PFSK-1 (cell line): ENCODE data around the gene SRL.

Experiments
- FOXP2 ChIP-seq: optimal IDR thresholded peaks from 2 replicates; pipeline ENCODE3; 2011; ENCODE audit warnings: borderline replicate concordance, control low read depth, inconsistent platforms; ENCODE audit not compliant: insufficient read depth; ENCODE audit errors: extremely low read length, extremely low read depth
- POLR2AphosphoS5 ChIP-seq: IDR thresholded peaks from 2 replicates; pipeline ENCODE4 v1.6.1; 2012; ENCODE audit warnings: low read depth, mild to moderate bottlenecking, control low read depth, low read length, moderate library complexity
- SIN3A ChIP-seq: IDR thresholded peaks from 2 replicates; pipeline ENCODE4 v1.6.1; 2012; ENCODE audit warnings: mild to moderate bottlenecking, low read length, moderate library complexity, borderline replicate concordance; ENCODE audit not compliant: insufficient read depth
- TAF1 ChIP-seq: IDR thresholded peaks from 2 replicates; pipeline ENCODE4 v1.6.1; 2012; ENCODE audit warnings: low read length, control low read depth, borderline replicate concordance; ENCODE audit not compliant: insufficient read depth
- TF ChIP-seq, protein P1 (sequence below), 2 experiments: IDR thresholded peaks; 2 replicates each; pipeline versions ENCODE4 v1.6.1 to v1.8.0; 2011 to 2012; ENCODE audit warnings: low read depth in 2 of 2, low read length in 2 of 2, control low read depth in 1 of 2, inconsistent platforms in 1 of 2, mild to moderate bottlenecking in 1 of 2, moderate library complexity in 1 of 2; ENCODE audit not compliant: insufficient read depth in 1 of 2

SRL gene

DNA sequence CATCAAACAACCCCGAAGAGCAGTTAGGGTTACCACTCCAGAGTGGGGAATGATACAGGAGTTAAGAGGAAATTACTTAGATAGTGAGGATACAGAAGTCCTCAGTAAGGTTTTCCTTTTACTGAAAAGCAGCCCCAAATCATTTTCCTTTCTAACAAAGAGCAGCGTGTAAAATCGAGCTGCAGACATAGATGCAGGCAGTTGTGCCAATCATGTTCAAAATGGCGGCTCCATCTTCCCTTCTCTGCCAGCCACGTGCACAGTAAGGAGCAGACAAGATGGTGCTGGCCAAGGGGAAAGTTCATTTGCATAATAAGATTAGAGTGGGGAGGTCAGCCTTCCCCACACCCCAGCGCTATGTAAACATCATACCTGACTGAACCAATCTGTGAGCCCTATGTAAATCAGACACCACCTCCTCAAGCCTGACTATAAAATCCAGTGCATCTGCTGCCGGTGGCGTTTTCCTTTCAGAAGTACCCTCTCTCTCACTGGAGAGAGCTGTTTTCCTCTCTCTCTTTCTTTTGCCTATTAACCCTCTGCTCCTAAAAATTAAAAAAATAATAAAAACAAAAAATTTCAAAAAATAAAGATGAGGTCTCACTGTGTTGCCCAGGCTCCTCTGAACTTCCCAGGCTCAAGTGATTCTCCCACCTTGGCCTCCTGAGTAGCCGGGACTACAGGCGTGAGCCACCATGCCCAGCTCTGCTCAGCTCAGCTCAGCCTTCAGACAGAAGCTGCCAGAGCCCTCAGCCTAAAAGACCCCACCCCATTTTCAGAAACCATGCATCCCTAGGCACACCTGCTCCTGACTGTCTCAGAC is 2.6 kb upstream of the SRL start:
- TF ChIP-seq POLR2AphosphoS5: 0 out of 2 replicates have a peak, but pooled peaks have one; percentile 46
- no peak for TF ChIP-seq FOXP2
- TF ChIP-seq TAF1: peak; percentile 73; the same call in 1 of the 2 replicates

DNA sequence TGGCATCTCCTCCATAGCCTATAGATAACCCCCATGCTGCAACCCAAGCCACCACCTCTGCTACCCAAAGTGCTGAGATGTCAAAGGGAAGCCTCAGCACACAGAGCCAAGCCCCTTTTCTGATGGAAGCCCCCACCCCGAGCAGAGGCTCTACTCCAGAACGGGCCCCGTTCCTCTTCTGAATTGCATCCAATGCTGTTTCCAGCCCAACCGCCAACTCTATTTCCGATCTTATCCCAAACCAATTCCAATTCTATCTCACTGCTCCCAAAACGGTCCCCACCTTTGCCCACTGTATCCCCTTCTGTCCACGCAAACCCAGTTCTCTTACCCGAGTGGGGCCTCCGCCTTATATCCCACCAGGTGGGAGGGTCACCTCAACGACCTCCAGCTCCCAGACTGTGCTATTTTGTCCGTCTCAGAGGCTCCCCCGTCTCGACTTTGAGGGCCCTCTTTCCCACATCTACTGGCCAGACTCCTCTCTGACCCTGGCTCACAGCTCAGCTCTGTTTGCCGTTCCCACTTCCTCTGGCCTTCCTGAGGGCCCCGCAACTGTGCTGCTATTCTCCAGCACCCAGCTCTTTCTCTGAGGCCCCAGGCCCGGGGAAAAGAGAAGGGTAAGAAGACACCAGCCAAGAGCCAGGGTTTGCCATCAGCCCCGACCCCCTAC is 487 bp downstream of the SRL start:
- TF ChIP-seq FOXP2 (no peak), TAF1 (no peak), SIN3A (no peak)

DNA sequence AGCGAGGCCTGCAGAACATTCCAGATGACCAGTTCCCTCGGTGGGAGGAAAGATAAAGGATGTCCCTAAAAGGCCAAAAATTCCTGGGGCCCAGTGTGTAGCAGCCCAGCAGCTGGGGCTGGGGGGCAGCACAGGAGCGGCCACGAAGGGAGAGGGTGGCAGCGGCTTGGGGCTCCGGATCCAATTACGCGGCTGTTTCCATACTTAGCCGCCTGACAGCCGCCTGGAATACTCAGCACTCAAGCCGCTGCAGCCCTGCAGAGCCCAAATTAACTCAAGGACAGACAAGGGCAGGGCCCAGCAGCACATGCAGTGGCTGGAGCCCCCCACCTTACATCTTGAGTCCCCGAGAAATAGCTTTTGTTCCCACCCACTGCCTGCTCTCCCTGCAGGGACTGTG is 1.3 kb downstream of the SRL start:
- no peak for TF ChIP-seq TAF1
- TF ChIP-seq, protein P1, sequence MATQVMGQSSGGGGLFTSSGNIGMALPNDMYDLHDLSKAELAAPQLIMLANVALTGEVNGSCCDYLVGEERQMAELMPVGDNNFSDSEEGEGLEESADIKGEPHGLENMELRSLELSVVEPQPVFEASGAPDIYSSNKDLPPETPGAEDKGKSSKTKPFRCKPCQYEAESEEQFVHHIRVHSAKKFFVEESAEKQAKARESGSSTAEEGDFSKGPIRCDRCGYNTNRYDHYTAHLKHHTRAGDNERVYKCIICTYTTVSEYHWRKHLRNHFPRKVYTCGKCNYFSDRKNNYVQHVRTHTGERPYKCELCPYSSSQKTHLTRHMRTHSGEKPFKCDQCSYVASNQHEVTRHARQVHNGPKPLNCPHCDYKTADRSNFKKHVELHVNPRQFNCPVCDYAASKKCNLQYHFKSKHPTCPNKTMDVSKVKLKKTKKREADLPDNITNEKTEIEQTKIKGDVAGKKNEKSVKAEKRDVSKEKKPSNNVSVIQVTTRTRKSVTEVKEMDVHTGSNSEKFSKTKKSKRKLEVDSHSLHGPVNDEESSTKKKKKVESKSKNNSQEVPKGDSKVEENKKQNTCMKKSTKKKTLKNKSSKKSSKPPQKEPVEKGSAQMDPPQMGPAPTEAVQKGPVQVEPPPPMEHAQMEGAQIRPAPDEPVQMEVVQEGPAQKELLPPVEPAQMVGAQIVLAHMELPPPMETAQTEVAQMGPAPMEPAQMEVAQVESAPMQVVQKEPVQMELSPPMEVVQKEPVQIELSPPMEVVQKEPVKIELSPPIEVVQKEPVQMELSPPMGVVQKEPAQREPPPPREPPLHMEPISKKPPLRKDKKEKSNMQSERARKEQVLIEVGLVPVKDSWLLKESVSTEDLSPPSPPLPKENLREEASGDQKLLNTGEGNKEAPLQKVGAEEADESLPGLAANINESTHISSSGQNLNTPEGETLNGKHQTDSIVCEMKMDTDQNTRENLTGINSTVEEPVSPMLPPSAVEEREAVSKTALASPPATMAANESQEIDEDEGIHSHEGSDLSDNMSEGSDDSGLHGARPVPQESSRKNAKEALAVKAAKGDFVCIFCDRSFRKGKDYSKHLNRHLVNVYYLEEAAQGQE (IDR thresholded peaks at IDR 0.05; ENCODE audit: insufficient read depth in 1 of 2, low read depth in 2 of 2, low read length in 2 of 2): no peak
- no peak for TF ChIP-seq SIN3A
- no peak for TF ChIP-seq FOXP2
- no peak for TF ChIP-seq POLR2AphosphoS5

DNA sequence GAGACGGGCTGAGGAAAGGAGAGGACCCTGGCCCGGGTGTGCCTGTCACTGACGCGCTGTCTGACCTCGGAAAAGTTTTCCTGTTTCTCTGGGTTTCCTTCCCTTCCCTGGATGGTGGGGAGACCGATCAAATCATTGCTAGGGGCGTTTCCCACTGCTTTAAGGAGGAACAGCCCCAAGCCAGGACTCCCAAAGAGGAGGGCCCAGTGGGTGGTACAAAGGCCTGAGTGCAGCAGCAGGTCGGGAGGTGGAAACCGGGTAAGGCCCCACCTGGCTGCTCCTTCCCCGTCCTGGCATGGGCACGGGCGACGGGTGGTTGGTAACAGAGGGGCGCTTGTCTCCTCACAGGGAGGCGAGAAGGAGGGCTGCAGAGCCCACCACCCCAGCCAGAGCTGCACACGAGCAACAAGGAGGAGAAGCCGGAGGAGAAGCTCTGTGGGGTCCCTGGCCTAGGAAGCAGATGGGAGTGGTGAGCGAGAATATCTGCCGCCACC is 2.2 kb downstream of the SRL start:
- TF ChIP-seq SIN3A: no peak
- no peak for TF ChIP-seq FOXP2
- no peak for TF ChIP-seq TAF1
- no peak for TF ChIP-seq POLR2AphosphoS5

DNA sequence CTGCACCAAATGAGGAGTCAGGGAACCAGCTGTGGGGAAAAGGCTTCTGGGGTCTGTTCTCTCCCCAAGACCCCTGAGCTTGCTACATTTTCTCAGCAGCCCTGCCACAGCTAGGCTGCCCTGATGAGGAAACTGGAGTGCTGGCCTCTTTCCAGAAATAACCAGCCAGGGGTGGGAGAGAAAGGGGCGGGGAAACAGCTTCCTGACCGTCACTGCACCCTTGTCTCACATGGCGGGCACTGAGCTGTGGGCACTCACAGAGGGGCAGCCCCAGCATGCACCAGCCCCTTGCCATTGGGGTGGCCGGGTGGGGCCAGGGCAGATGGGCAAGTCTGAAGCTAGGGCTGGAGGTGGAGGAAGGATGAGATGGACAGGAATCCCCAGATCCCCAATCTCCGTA is 2.9 kb downstream of the SRL start:
- TF ChIP-seq SIN3A: no peak
- TF ChIP-seq TAF1: no peak
- TF ChIP-seq, protein P1 (IDR thresholded peaks at IDR 0.05; ENCODE audit: insufficient read depth in 1 of 2, low read depth in 2 of 2, low read length in 2 of 2): no peak
- no peak for TF ChIP-seq FOXP2
- TF ChIP-seq POLR2AphosphoS5: no peak

DNA sequence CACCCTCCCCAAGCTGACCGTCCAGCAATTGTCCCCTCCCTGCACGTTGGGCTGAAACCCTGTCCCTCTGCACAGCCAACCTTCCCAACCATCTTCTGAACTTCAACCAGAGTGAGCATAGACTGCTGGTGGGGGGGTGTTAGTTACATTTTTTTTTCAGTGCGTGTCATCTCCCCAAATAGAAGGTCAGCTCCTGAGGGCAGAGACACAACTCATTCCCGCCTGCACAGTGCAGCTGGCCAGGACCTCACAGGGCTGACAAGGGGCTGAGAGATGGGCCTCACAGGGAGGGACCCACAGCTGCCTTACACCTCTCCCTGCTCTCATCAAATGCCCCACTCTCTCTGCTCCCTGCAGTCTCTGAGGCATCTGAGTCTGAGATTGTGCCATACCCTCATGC is 8.4 kb downstream of the SRL start:
- no peak for TF ChIP-seq SIN3A
- TF ChIP-seq TAF1: no peak
- TF ChIP-seq, protein P1 (IDR thresholded peaks at IDR 0.05; ENCODE audit: insufficient read depth in 1 of 2, low read depth in 2 of 2, low read length in 2 of 2): no peak
- no peak for TF ChIP-seq FOXP2
- no peak for TF ChIP-seq POLR2AphosphoS5
